Transverse colon (tissue), 4 donors: Measurements from ENCODE around the gene ARGLU1. TPM values are rescaled to one million over a fixed set of nuclear protein-coding genes. Genes with fewer than 3 reads are reported as not detected.

Experiments used
- DNase-seq: peaks from one replicate; pipeline ENCODE4 v3.0.0-alpha.2; 2019
- H3K27ac ChIP-seq, 4 donors: fragments of 200-600 bp; sonication (generic); 2 replicates each; pipeline ENCODE4 v1.5.1; 2016 to 2018; ENCODE audit warnings: inconsistent platforms in 4 of 4
- H3K27me3 ChIP-seq: fragments of 200-600 bp; sonication (generic); 2 replicates; pipeline ENCODE4 v1.5.1; 2017; ENCODE audit warnings: inconsistent platforms
- H3K36me3 ChIP-seq, 4 donors: fragments of 200-600 bp; sonication (generic); 2 replicates each; pipeline ENCODE4 v1.5.1; 2017 to 2019; ENCODE audit warnings: inconsistent platforms in 4 of 4
- H3K4me1 ChIP-seq, 4 donors: fragments of 200-600 bp; sonication (generic); 2 replicates each; pipeline ENCODE4 v1.5.1; 2017 to 2020; ENCODE audit warnings: inconsistent platforms in 4 of 4
- H3K4me3 ChIP-seq, 4 donors: fragments of 200-600 bp; sonication (generic); 1 replicate in 1 of 4; 2 replicates in 3 of 4; pipeline versions ENCODE4 v1.5.1 to v1.6.1; 2017 to 2019; ENCODE audit warnings: inconsistent platforms in 4 of 4
- H3K9me3 ChIP-seq, 2 donors: fragments of 200-600 bp; sonication (generic); 2 replicates each; pipeline ENCODE4 v1.5.1; 2017 to 2019; ENCODE audit warnings: inconsistent platforms in 2 of 2
- CTCF ChIP-seq, 5 experiments: fragments of 200-600 bp in 3 of 5; fragments of 450-650 bp in 2 of 5; sonication (generic) in 3 of 5; IDR thresholded peaks; 1 replicate in 2 of 5; 2 replicates in 3 of 5; pipeline ENCODE4 v1.5.1; 2016 to 2017; ENCODE audit warnings: antibody characterized with exemption in 5 of 5, inconsistent platforms in 3 of 5, mild to moderate bottlenecking in 2 of 5, moderate library complexity in 1 of 5
- EP300 ChIP-seq: sonication (generic); formaldehyde crosslinking; IDR thresholded peaks from one replicate; pipeline ENCODE4 v1.6.1; 2017; ENCODE audit warnings: antibody characterized with exemption, low read depth
- POLR2A ChIP-seq: fragments of 450-650 bp; IDR thresholded peaks from one replicate; pipeline ENCODE4 v1.6.1; 2016; ENCODE audit warnings: antibody characterized with exemption, mild to moderate bottlenecking, moderate library complexity
- POLR2AphosphoS5 ChIP-seq, 3 donors: sonication (generic); formaldehyde crosslinking; IDR thresholded peaks; one replicate each; pipeline ENCODE4 v1.6.1; 2016; ENCODE audit warnings: antibody characterized with exemption in 3 of 3
- WGBS, 2 donors: methylation state at CpG; one replicate each; pipeline ENCODE4 v1.1.5; 2018; ENCODE audit warnings: low coverage in 1 of 2; 5-methylcytosine and 5-hydroxymethylcytosine counted together
- in situ Hi-C, 4 donors: fragments of 200-750 bp; cut with MboI; loops; one replicate each; pipeline versions ENCODE4 v1.15.0 to v1.15.1; 2017; ENCODE audit warnings: low sequenced_read_pairs in 3 of 4, low pct_ligation_motif_present in 1 of 4, low pct_unique_long_range_greater_than_20kb in 1 of 4
- intact Hi-C: fragments of 100-400 bp; cut with DNase I; formaldehyde crosslinking; loops from one replicate; pipeline ENCODE4 v1.15.1; 2023; ENCODE audit warnings: low total_unique reads
- total RNA-seq, 4 donors: library from RNA; depleted of rRNA; stranded (reverse); fragments of >200 nt; gene quantifications; one replicate each; pipeline ENCODE4 v1.1.0, GENCODE V29; 2016

Gene ARGLU1
- total RNA-seq, result 100 to 1,000 TPM; 106 to 155 (median 155) TPM

- Histone ChIP-seq H3K27me3 (no peaks in the 10 kb centered on the region), H3K9me3 (no peaks in the 10 kb centered on the region), H3K27ac (peak within 1 kb of the TSS; percentile 96 to 99 (median 98)), H3K4me1 (peaks cover 20 to 46% (median 40%) of the 10 kb centered on the region in 4 donors), H3K36me3 (no peaks in the 10 kb centered on the region), H3K4me3 (peak within 1 kb of the TSS; percentile 88 to 93 (median 89))
- intact Hi-C loops (no loop called here), in situ Hi-C loops (loop anchor here in 1 of 4 donors (25.0 kb wide), 1 partner anchor 345 kb away; no protein-coding TSS in a partner anchor)
- 0 to 1% methylated on average over 3 to 107 of the region's 108 CpGs for WGBS, 2 donors
- DNase-seq, result peak; percentile 96
- TF ChIP-seq CTCF (IDR thresholded peaks at IDR 0.05) (no peak), POLR2A (peak; percentile 97), POLR2AphosphoS5 (IDR thresholded peaks at IDR 0.05) (peak; percentile 98 to 99 (median 98))
These were observed at the start of gene ARGLU1 for GRCh38 chr13:106567474-106568298. TSS of gene ARGLU1 (minus strand) at chr13:106568137. CDS start at chr13:106567919, 218 bp downstream.

- H3K27ac ChIP-seq, result no peak overlapping the region
- H3K9me3 ChIP-seq, result no peaks in the 10 kb centered on the region
- H3K4me1 ChIP-seq, result peaks cover 0 to 7% (median 2%) of the 10 kb centered on the region in 4 donors
- H3K36me3 ChIP-seq, result no peaks in the 10 kb centered on the region
- no peak overlapping the region for H3K4me3 ChIP-seq
- no peak for DNase-seq
- H3K27me3 ChIP-seq, result no peaks in the 10 kb centered on the region
- WGBS, 2 donors, result 86 to 88% methylated on average over 1 to 3 of the region's 3 CpGs
- intact Hi-C loops (no loop called here), in situ Hi-C loops (no loop called here)
- TF ChIP-seq POLR2AphosphoS5 (IDR thresholded peaks at IDR 0.05), result no peak
- TF ChIP-seq EP300, result no peak
- no peak for TF ChIP-seq CTCF (IDR thresholded peaks at IDR 0.05)
- TF ChIP-seq POLR2A, result no peak
These were observed 49.6 kb upstream of the ARGLU1 start for GRCh38 chr13:106617561-106617960.

GRCh38 chr13:106616729-106617128 lies 48.8 kb upstream of the ARGLU1 start:
- intact Hi-C loops, result no loop called here
- no peak for DNase-seq
- no peak for TF ChIP-seq POLR2A
- no peak for TF ChIP-seq CTCF (IDR thresholded peaks at IDR 0.05)
- no peak for TF ChIP-seq POLR2AphosphoS5 (IDR thresholded peaks at IDR 0.05)
- no peak for TF ChIP-seq EP300
- Histone ChIP-seq H3K4me3 (no peak overlapping the region), H3K4me1 (peaks cover 0 to 10% (median 2%) of the 10 kb centered on the region in 4 donors), H3K36me3 (no peaks in the 10 kb centered on the region), H3K27me3 (no peaks in the 10 kb centered on the region), H3K9me3 (no peaks in the 10 kb centered on the region), H3K27ac (no peak overlapping the region)
- WGBS, 2 donors, result 88 to 100% methylated on average over 1 to 3 of the region's 3 CpGs
- in situ Hi-C loops, result no loop called here

- no peaks in the 10 kb centered on the region for H3K27me3 ChIP-seq
These were observed 46.9 kb upstream of the ARGLU1 start for GRCh38 chr13:106614874-106615273.

More at GRCh38 chr13:106614874-106615273, 46.9 kb upstream of the ARGLU1 start:
- H3K4me1 ChIP-seq, result peaks cover 0 to 9% (median 2%) of the 10 kb centered on the region in 4 donors
- no peaks in the 10 kb centered on the region for H3K9me3 ChIP-seq
- no peak for TF ChIP-seq EP300
- H3K27ac ChIP-seq, result no peak overlapping the region
- H3K4me3 ChIP-seq, result no peak overlapping the region
- in situ Hi-C loops (no loop called here), intact Hi-C loops (no loop called here)
- no peak for DNase-seq
- H3K36me3 ChIP-seq, result no peaks in the 10 kb centered on the region
- WGBS, 2 donors, result 85 to 92% methylated on average over 2 to 4 of the region's 4 CpGs
